Measurements from ENCODE around the gene ITGAE.

Gene ITGAE

DNA sequence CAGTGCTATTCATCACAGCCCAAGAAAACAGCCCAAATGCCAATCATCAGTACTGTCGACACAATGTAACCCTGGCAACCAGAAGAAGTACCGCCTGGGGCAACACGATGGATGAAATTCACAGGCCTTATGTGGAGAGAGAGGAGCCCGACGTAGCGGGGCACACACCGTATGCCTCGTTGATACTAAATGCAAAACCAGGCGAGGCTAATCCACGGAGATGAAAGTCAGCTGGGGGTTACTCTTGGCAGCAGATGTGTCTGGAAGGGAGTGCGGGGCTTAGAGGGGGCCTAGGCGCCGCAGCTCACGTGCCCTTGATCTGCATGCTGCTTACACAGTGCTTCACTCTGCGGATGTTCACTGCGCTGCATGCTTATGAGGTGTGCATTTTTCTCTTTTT lies 29.8 kb downstream of the ITGAE start:
- Histone ChIP-seq H4K20me1 (ENCODE audit: insufficient read depth) (no peaks in the 10 kb centered on the region), H3K27me3 (ENCODE audit: insufficient read depth, low read depth) (no peaks in the 10 kb centered on the region), H3K4me2 (no peak overlapping the region), H3K4me3 (IDR thresholded peaks at IDR 0.05; ENCODE audit: insufficient read depth, low read depth, low read length) (no peak overlapping the region), H3K27ac (no peak overlapping the region), H2AFZ (ENCODE audit: low read depth) (no peak overlapping the region), H3K9ac (no peak overlapping the region), H3K36me3 (ENCODE audit: insufficient read depth) (no peaks in the 10 kb centered on the region), H3K4me1 (ENCODE audit: low read depth, poor library complexity, severe bottlenecking) (no peaks in the 10 kb centered on the region), H3K79me2 (ENCODE audit: insufficient read depth, low read depth) (no peaks in the 10 kb centered on the region)
- TF ChIP-seq, protein P1, sequence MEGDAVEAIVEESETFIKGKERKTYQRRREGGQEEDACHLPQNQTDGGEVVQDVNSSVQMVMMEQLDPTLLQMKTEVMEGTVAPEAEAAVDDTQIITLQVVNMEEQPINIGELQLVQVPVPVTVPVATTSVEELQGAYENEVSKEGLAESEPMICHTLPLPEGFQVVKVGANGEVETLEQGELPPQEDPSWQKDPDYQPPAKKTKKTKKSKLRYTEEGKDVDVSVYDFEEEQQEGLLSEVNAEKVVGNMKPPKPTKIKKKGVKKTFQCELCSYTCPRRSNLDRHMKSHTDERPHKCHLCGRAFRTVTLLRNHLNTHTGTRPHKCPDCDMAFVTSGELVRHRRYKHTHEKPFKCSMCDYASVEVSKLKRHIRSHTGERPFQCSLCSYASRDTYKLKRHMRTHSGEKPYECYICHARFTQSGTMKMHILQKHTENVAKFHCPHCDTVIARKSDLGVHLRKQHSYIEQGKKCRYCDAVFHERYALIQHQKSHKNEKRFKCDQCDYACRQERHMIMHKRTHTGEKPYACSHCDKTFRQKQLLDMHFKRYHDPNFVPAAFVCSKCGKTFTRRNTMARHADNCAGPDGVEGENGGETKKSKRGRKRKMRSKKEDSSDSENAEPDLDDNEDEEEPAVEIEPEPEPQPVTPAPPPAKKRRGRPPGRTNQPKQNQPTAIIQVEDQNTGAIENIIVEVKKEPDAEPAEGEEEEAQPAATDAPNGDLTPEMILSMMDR (conservative IDR thresholded peaks at IDR 0.05; ENCODE audit: low read depth, low read length): no peak

DNA sequence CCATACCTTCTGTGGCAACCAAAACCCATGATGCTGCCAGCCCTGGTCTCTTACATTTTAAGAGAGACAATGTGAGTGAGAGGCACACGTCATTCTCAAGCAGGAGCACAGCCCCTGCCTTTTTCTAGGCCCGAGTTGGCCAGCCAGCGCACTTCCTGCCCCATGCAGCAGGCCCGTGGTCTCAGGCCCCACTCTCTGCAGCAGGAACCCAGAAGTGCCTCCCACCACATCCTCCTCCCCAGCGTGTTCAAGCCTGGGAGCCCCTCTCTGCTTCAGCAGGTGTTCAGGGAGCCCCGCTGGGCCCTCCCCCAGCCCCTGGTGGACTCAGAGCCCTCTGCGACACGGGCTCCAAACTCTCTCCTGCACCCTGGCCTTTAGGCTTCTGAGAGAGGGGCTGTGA lies 30.5 kb downstream of the ITGAE start:
- no peak overlapping the region for H3K27ac ChIP-seq
- H3K9ac ChIP-seq: no peak overlapping the region
- no peak overlapping the region for H2AFZ ChIP-seq (ENCODE audit: low read depth)
- H3K4me3 ChIP-seq (IDR thresholded peaks at IDR 0.05; ENCODE audit: insufficient read depth, low read depth, low read length): no peak overlapping the region
- H3K36me3 ChIP-seq (ENCODE audit: insufficient read depth): no peaks in the 10 kb centered on the region
- no peak overlapping the region for H3K4me2 ChIP-seq
- H3K4me1 ChIP-seq (ENCODE audit: low read depth, poor library complexity, severe bottlenecking): no peaks in the 10 kb centered on the region
- no peaks in the 10 kb centered on the region for H3K27me3 ChIP-seq (ENCODE audit: insufficient read depth, low read depth)
- H4K20me1 ChIP-seq (ENCODE audit: insufficient read depth): no peaks in the 10 kb centered on the region
- TF ChIP-seq, protein P1 (conservative IDR thresholded peaks at IDR 0.05; ENCODE audit: low read depth, low read length): no peak
- H3K79me2 ChIP-seq (ENCODE audit: insufficient read depth, low read depth): no peaks in the 10 kb centered on the region

DNA sequence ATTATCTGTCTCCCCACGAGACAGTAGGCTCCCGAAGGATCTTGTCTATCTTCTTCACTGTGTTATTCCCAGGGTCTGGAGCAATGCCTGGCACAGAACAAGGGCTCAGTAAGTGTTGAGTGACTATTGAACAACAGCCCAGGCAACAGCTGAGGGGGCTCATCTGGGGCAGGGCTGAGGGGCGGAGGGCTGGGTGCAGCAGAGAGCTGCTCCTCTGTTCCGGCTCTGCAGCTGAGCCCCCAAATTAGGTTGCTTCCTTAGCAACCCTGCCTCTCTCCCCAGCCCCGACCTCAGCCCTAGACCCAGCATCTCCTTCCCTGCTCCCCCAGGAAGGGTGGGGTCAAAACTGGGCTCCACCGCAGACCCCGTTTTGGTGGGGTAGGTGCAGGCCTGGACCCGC lies 32.2 kb downstream of the ITGAE start:
- Histone ChIP-seq H3K4me2 (no peak overlapping the region), H3K4me1 (ENCODE audit: low read depth, poor library complexity, severe bottlenecking) (no peaks in the 10 kb centered on the region), H4K20me1 (ENCODE audit: insufficient read depth) (no peaks in the 10 kb centered on the region), H3K9ac (no peak overlapping the region), H3K79me2 (ENCODE audit: insufficient read depth, low read depth) (no peaks in the 10 kb centered on the region), H3K36me3 (ENCODE audit: insufficient read depth) (no peaks in the 10 kb centered on the region), H2AFZ (ENCODE audit: low read depth) (no peak overlapping the region), H3K27ac (no peak overlapping the region), H3K4me3 (IDR thresholded peaks at IDR 0.05; ENCODE audit: insufficient read depth, low read depth, low read length) (no peak overlapping the region), H3K27me3 (ENCODE audit: insufficient read depth, low read depth) (no peaks in the 10 kb centered on the region)
- TF ChIP-seq, protein P1 (conservative IDR thresholded peaks at IDR 0.05; ENCODE audit: low read depth, low read length): no peak

DNA sequence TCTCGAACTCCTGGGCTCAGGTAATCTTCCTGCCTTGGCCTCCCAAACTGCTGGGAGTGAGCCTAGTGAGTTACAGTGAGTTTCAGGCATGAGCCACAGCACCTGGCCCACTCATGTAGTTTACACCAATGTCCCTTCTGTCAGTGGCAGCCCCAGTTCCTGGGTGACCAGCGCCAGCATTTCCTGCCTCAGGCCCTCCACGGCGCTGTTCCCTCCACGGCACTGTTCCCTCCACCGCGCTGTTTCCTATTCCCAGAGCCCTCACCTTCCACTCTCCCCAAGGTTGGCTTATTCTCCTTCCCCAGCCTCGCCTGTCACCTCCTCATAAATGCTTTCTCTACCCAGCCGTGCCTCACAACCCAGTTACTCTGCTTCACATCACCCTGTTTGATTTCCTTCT lies 32.6 kb downstream of the ITGAE start:
- Histone ChIP-seq H3K9ac (no peak overlapping the region), H3K36me3 (ENCODE audit: insufficient read depth) (no peaks in the 10 kb centered on the region), H3K4me3 (IDR thresholded peaks at IDR 0.05; ENCODE audit: insufficient read depth, low read depth, low read length) (no peak overlapping the region), H2AFZ (ENCODE audit: low read depth) (no peak overlapping the region), H4K20me1 (ENCODE audit: insufficient read depth) (no peaks in the 10 kb centered on the region), H3K27me3 (ENCODE audit: insufficient read depth, low read depth) (no peaks in the 10 kb centered on the region), H3K4me2 (no peak overlapping the region), H3K4me1 (ENCODE audit: low read depth, poor library complexity, severe bottlenecking) (no peaks in the 10 kb centered on the region), H3K79me2 (ENCODE audit: insufficient read depth, low read depth) (no peaks in the 10 kb centered on the region), H3K27ac (no peak overlapping the region)
- TF ChIP-seq, protein P1 (conservative IDR thresholded peaks at IDR 0.05; ENCODE audit: low read depth, low read length): no peak

DNA sequence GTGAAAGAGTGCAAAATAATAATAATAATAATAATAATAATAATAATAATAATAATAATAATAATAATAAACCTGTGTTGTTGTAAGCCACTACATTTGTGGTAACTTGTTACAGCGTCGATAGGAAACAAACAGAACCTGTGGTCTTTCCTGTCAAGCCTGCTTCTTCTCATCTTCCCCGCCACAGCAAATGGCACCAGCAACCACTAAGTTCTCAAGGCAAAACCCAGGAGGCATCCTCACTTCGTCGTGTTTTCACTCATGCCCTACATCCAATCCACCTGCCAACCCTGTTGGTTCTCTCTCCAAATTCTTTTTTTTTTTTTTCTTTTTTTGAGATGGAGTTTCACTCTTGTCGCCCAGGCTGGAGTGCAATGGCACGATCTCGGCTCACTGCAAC lies 34.2 kb downstream of the ITGAE start:
- Histone ChIP-seq H3K27me3 (ENCODE audit: insufficient read depth, low read depth) (no peaks in the 10 kb centered on the region), H3K4me3 (IDR thresholded peaks at IDR 0.05; ENCODE audit: insufficient read depth, low read depth, low read length) (no peak overlapping the region), H3K27ac (no peak overlapping the region), H3K4me1 (ENCODE audit: low read depth, poor library complexity, severe bottlenecking) (no peaks in the 10 kb centered on the region), H3K9ac (no peak overlapping the region), H3K79me2 (ENCODE audit: insufficient read depth, low read depth) (no peaks in the 10 kb centered on the region), H4K20me1 (ENCODE audit: insufficient read depth) (no peaks in the 10 kb centered on the region), H2AFZ (ENCODE audit: low read depth) (no peak overlapping the region), H3K36me3 (ENCODE audit: insufficient read depth) (no peaks in the 10 kb centered on the region), H3K4me2 (no peak overlapping the region)
- TF ChIP-seq, protein P1 (conservative IDR thresholded peaks at IDR 0.05; ENCODE audit: low read depth, low read length): no peak
